GM12878 (cell line): ENCODE measurements around the gene IFI30. TPM values are rescaled to one million over a fixed set of nuclear protein-coding genes. Genes with fewer than 3 reads are reported as not detected.

Experiments
- ATF7 ChIP-seq: fragments of 450-650 bp; IDR thresholded peaks from 2 replicates; pipeline ENCODE4 v1.6.1; 2016; ENCODE audit warnings: low read depth, mild to moderate bottlenecking
- CHD1 ChIP-seq: IDR thresholded peaks from 2 replicates; pipeline ENCODE4 v1.6.1; 2012; ENCODE audit warnings: low read depth, low read length, improper control_type of control experiment
- EED ChIP-seq: sonication (generic); IDR thresholded peaks from 2 replicates; pipeline ENCODE4 v1.6.1; 2016; ENCODE audit warnings: antibody characterized with exemption, low read depth
- ESRRA ChIP-seq: IDR thresholded peaks from 2 replicates; pipeline ENCODE4 v1.6.1; 2012; ENCODE audit warnings: mild to moderate bottlenecking, low read length, improper control_type of control experiment
- FOXK2 ChIP-seq: fragments of 450-650 bp; IDR thresholded peaks from 2 replicates; pipeline ENCODE4 v1.6.1; 2017; ENCODE audit warnings: mild to moderate bottlenecking, moderate library complexity
- GABPA ChIP-seq: IDR thresholded peaks from 2 replicates; pipeline ENCODE4 v1.6.1; 2014; ENCODE audit warnings: antibody characterized with exemption, low read depth, mild to moderate bottlenecking, inconsistent platforms
- HDAC6 ChIP-seq: fragments of 200-600 bp; sonication (generic); IDR thresholded peaks from one replicate; pipeline ENCODE4 v1.8.0; 2017; ENCODE audit warnings: antibody characterized with exemption; ENCODE audit not compliant: unreplicated experiment
- NR2F1 ChIP-seq: fragments of 450-650 bp; conservative IDR thresholded peaks from 2 replicates; pipeline ENCODE4 v1.6.1; 2017; ENCODE audit warnings: mild to moderate bottlenecking
- RB1 ChIP-seq: fragments of 450-650 bp; formaldehyde crosslinking; IDR thresholded peaks from 2 replicates; pipeline ENCODE4 v1.6.1; 2017; ENCODE audit warnings: mild to moderate bottlenecking, borderline replicate concordance
- RBBP5 ChIP-seq: fragments of 200-600 bp; sonication (generic); conservative IDR thresholded peaks from 2 replicates; pipeline ENCODE4 v1.6.1; 2016
- RELA ChIP-seq: fragments of 450-650 bp; IDR thresholded peaks from 2 replicates; pipeline ENCODE4 v1.8.0; 2014; ENCODE audit warnings: borderline replicate concordance; ENCODE audit not compliant: partially characterized antibody
- SMAD5 ChIP-seq: IDR thresholded peaks from 2 replicates; pipeline ENCODE4 v1.6.1; 2016; ENCODE audit warnings: antibody characterized with exemption, low read depth
- TAF1 ChIP-seq: IDR thresholded peaks from 2 replicates; pipeline ENCODE4 v1.6.1; 2011; ENCODE audit warnings: mild to moderate bottlenecking, low read depth, low read length, borderline replicate concordance
- TCF3 ChIP-seq: IDR thresholded peaks from 2 replicates; pipeline ENCODE4 v1.6.1; 2012; ENCODE audit warnings: low read depth, mild to moderate bottlenecking, low read length, borderline replicate concordance; ENCODE audit not compliant: insufficient read depth
- ZSCAN29 ChIP-seq: fragments of 450-650 bp; IDR thresholded peaks from 2 replicates; pipeline ENCODE4 v1.6.1; 2017; ENCODE audit warnings: mild to moderate bottlenecking, moderate library complexity
- polyA plus RNA-seq, 11 experiments: library from polyadenylated mRNA; depleted of rRNA in 4 of 11; unstranded in 6 of 11; stranded (reverse) in 5 of 11; fragments of >200 nt; fragmentation: Nextera tagmentation in 4 of 11; fragmentation: Illumina TruSeq in 1 of 11; extraction: Ambion mirVana in 4 of 11; extraction: Trizol in 1 of 11; gene quantifications; 1 replicate in 1 of 11; 2 replicates in 10 of 11; pipeline versions ENCODE4 v1.2.1 to v1.2.3, GENCODE V29; 2011 to 2016; ENCODE audit warnings: inconsistent platforms in 2 of 11, missing spikeins in 2 of 11, low read depth in 1 of 11
- total RNA-seq, 4 experiments: library from RNA; depleted of rRNA in 3 of 4; stranded (reverse); fragments of >200 nt in 3 of 4; fragmentation: Illumina TruSeq in 1 of 4; extraction: Trizol in 1 of 4; gene quantifications; 2 replicates each; pipeline versions ENCODE4 v1.2.1 to v1.2.3, GENCODE V29; 2013 to 2021
- TF ChIP-seq, protein P1 (sequence below): fragments of 450-650 bp; IDR thresholded peaks from 2 replicates; pipeline ENCODE4 v1.6.1; 2017; ENCODE audit warnings: antibody characterized with exemption, mild to moderate bottlenecking, moderate library complexity
- TF ChIP-seq, protein P2 (sequence below): fragments of 450-650 bp; IDR thresholded peaks from 2 replicates; pipeline ENCODE4 v1.6.1; 2018; ENCODE audit warnings: mild to moderate bottlenecking, low read depth, moderate library complexity; ENCODE audit not compliant: partially characterized antibody
- TF ChIP-seq, protein P3 (sequence below): IDR thresholded peaks from 2 replicates; pipeline ENCODE4 v1.6.1; 2011; ENCODE audit warnings: mild to moderate bottlenecking, low read depth, low read length, moderate library complexity; ENCODE audit not compliant: insufficient replicate concordance
- TF ChIP-seq, protein P4 (sequence below): IDR thresholded peaks from 2 replicates; pipeline ENCODE4 v1.6.1; 2012; ENCODE audit warnings: mild to moderate bottlenecking, low read depth, low read length
- TF ChIP-seq, protein P5 (sequence below): fragments of 450-650 bp; IDR thresholded peaks from 2 replicates; pipeline ENCODE4 v1.6.1; 2016; ENCODE audit warnings: mild to moderate bottlenecking

IFI30 gene
- total and polyA plus RNA-seq, 10 of the 15 experiments (the other 5 are each of a cell fraction or from before 2014, with no cell fraction given): 221 to 1,112 (median 451) TPM

DNA sequence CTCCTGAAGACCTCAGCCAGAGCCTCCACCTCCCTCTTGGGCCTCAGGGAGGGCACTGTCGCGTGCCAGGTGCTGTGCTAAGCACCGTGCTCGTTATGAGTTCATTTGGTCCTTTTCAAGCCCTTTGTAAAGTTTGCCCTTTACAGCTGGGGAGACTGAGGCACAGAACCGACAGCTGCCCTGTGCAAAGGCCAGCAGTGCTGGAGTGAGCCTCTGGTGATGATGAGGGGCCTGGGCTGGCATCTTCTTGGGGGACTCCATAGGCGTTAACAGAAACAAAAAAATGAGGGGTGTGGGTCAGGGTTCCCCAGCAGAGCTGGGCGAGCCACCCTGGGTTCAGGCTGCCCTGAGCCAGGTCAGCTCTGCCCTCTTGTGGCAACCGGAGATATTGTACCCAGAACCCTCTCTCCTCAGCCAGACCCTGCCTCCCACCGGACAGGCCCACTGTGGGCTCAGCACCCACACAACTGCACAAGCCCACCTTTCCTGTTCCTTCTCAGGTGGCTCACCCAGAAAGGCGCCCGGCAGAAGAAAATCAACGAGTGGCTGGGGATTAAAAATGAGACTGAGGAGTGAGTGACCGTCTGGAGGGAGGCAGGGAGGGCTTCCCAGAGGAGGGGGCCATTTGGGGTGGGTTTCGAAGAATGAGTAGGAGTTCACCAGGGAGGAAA is 5.5 kb upstream of the IFI30 start (continued):
- TF ChIP-seq, protein P1, sequence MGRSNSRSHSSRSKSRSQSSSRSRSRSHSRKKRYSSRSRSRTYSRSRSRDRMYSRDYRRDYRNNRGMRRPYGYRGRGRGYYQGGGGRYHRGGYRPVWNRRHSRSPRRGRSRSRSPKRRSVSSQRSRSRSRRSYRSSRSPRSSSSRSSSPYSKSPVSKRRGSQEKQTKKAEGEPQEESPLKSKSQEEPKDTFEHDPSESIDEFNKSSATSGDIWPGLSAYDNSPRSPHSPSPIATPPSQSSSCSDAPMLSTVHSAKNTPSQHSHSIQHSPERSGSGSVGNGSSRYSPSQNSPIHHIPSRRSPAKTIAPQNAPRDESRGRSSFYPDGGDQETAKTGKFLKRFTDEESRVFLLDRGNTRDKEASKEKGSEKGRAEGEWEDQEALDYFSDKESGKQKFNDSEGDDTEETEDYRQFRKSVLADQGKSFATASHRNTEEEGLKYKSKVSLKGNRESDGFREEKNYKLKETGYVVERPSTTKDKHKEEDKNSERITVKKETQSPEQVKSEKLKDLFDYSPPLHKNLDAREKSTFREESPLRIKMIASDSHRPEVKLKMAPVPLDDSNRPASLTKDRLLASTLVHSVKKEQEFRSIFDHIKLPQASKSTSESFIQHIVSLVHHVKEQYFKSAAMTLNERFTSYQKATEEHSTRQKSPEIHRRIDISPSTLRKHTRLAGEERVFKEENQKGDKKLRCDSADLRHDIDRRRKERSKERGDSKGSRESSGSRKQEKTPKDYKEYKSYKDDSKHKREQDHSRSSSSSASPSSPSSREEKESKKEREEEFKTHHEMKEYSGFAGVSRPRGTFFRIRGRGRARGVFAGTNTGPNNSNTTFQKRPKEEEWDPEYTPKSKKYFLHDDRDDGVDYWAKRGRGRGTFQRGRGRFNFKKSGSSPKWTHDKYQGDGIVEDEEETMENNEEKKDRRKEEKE: no peak
- TF ChIP-seq HDAC6 (no peak), CHD1 (no peak), ZSCAN29 (no peak), FOXK2 (no peak), NR2F1 (no peak; the same call in 1 of the 2 replicates), RB1 (no peak), EED (no peak), ATF7 (no peak), ESRRA (no peak), RELA (no peak), TCF3 (no peak), TAF1 (no peak), GABPA (no peak), SMAD5 (no peak), RBBP5 (no peak)
- TF ChIP-seq, protein P2, sequence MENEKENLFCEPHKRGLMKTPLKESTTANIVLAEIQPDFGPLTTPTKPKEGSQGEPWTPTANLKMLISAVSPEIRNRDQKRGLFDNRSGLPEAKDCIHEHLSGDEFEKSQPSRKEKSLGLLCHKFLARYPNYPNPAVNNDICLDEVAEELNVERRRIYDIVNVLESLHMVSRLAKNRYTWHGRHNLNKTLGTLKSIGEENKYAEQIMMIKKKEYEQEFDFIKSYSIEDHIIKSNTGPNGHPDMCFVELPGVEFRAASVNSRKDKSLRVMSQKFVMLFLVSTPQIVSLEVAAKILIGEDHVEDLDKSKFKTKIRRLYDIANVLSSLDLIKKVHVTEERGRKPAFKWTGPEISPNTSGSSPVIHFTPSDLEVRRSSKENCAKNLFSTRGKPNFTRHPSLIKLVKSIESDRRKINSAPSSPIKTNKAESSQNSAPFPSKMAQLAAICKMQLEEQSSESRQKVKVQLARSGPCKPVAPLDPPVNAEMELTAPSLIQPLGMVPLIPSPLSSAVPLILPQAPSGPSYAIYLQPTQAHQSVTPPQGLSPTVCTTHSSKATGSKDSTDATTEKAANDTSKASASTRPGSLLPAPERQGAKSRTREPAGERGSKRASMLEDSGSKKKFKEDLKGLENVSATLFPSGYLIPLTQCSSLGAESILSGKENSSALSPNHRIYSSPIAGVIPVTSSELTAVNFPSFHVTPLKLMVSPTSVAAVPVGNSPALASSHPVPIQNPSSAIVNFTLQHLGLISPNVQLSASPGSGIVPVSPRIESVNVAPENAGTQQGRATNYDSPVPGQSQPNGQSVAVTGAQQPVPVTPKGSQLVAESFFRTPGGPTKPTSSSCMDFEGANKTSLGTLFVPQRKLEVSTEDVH: no peak
- TF ChIP-seq, protein P3, sequence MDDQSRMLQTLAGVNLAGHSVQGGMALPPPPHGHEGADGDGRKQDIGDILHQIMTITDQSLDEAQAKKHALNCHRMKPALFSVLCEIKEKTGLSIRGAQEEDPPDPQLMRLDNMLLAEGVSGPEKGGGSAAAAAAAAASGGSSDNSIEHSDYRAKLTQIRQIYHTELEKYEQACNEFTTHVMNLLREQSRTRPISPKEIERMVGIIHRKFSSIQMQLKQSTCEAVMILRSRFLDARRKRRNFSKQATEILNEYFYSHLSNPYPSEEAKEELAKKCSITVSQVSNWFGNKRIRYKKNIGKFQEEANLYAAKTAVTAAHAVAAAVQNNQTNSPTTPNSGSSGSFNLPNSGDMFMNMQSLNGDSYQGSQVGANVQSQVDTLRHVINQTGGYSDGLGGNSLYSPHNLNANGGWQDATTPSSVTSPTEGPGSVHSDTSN: no peak
- TF ChIP-seq, protein P4, sequence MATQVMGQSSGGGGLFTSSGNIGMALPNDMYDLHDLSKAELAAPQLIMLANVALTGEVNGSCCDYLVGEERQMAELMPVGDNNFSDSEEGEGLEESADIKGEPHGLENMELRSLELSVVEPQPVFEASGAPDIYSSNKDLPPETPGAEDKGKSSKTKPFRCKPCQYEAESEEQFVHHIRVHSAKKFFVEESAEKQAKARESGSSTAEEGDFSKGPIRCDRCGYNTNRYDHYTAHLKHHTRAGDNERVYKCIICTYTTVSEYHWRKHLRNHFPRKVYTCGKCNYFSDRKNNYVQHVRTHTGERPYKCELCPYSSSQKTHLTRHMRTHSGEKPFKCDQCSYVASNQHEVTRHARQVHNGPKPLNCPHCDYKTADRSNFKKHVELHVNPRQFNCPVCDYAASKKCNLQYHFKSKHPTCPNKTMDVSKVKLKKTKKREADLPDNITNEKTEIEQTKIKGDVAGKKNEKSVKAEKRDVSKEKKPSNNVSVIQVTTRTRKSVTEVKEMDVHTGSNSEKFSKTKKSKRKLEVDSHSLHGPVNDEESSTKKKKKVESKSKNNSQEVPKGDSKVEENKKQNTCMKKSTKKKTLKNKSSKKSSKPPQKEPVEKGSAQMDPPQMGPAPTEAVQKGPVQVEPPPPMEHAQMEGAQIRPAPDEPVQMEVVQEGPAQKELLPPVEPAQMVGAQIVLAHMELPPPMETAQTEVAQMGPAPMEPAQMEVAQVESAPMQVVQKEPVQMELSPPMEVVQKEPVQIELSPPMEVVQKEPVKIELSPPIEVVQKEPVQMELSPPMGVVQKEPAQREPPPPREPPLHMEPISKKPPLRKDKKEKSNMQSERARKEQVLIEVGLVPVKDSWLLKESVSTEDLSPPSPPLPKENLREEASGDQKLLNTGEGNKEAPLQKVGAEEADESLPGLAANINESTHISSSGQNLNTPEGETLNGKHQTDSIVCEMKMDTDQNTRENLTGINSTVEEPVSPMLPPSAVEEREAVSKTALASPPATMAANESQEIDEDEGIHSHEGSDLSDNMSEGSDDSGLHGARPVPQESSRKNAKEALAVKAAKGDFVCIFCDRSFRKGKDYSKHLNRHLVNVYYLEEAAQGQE: no peak
- TF ChIP-seq, protein P5, sequence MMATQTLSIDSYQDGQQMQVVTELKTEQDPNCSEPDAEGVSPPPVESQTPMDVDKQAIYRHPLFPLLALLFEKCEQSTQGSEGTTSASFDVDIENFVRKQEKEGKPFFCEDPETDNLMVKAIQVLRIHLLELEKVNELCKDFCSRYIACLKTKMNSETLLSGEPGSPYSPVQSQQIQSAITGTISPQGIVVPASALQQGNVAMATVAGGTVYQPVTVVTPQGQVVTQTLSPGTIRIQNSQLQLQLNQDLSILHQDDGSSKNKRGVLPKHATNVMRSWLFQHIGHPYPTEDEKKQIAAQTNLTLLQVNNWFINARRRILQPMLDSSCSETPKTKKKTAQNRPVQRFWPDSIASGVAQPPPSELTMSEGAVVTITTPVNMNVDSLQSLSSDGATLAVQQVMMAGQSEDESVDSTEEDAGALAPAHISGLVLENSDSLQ: no peak
